Suprapubic skin (tissue), 3 donors: Measurements from ENCODE around the gene DNAH2.
A peak's percentile ranks its signal among the peaks of the same experiment; 100 is the strongest.

Experiments used
- POLR2AphosphoS5 ChIP-seq, 3 donors: sonication (generic); formaldehyde crosslinking; IDR thresholded peaks; one replicate each; pipeline ENCODE4 v1.6.1; 2017; ENCODE audit warnings: antibody characterized with exemption in 3 of 3
- TF ChIP-seq, protein P1 (sequence below), 2 donors: fragments of 200-600 bp in 1 of 2; fragments of 450-650 bp in 1 of 2; sonication (generic) in 1 of 2; IDR thresholded peaks; one replicate each; pipeline ENCODE4 v1.5.1; 2016 to 2019; ENCODE audit warnings: antibody characterized with exemption in 2 of 2, mild to moderate bottlenecking in 1 of 2, moderate library complexity in 1 of 2

DNA sequence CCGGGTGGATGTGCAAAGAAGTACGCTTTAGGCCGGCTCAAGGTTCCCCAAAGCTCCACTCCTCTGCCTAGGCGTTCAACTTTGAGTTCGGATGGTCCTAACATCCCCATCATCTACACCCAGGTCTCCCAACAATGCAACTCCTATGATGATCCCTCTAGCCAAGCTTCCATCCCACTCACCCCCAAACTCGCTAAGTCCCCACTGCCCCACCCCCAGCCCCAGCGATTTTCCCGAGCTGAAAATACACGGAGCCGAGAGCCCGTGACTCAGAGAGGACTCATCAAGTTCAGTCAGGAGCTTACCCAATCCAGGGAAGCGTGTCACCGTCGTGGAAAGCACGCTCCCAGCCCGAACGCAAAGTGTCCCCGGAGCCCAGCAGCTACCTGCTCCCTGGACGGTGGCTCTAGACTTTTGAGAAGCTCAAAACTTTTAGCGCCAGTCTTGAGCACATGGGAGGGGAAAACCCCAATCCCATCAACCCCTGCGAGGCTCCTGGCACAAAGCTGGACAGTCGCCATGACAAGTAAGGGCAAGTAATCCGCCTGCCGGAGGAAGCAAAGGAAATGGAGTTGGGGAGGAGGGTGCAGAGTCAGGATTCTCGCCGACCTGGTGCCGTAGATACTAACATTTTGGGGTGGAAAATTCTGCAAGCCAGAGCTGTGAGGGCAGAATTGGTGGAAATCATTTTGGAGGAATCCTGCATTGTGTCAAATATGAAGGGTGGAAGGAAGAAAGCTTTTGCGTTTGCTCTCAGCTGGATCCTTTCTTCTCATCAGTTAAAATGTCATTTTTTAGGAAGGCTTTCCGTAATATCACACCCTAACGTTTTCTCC is 30.3 kb upstream of the DNAH2 start, which contains the start of gene TP53:
- peak; percentile 73 to 97 (median 92) for TF ChIP-seq POLR2AphosphoS5 (IDR thresholded peaks at IDR 0.05)
- TF ChIP-seq, protein P1, sequence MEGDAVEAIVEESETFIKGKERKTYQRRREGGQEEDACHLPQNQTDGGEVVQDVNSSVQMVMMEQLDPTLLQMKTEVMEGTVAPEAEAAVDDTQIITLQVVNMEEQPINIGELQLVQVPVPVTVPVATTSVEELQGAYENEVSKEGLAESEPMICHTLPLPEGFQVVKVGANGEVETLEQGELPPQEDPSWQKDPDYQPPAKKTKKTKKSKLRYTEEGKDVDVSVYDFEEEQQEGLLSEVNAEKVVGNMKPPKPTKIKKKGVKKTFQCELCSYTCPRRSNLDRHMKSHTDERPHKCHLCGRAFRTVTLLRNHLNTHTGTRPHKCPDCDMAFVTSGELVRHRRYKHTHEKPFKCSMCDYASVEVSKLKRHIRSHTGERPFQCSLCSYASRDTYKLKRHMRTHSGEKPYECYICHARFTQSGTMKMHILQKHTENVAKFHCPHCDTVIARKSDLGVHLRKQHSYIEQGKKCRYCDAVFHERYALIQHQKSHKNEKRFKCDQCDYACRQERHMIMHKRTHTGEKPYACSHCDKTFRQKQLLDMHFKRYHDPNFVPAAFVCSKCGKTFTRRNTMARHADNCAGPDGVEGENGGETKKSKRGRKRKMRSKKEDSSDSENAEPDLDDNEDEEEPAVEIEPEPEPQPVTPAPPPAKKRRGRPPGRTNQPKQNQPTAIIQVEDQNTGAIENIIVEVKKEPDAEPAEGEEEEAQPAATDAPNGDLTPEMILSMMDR (IDR thresholded peaks at IDR 0.05) = no peak
